Upper lobe of right lung (tissue), 1 donor: Measurements from ENCODE around the gene RNU6-7. TPM values are rescaled to one million over a fixed set of nuclear protein-coding genes. Genes with fewer than 3 reads are reported as not detected.

Experiments used
- ATAC-seq: fragments of 200-7000 bp; cut with Tn5 transposase; one replicate; pipeline ENCODE4 v1.9.1; 2020; ENCODE audit warnings: mild to moderate bottlenecking, moderate library complexity
- DNase-seq: peaks from one replicate; pipeline ENCODE4 v3.0.0-alpha.2; 2020
- H3K27ac ChIP-seq: fragments of 200-600 bp; one replicate; pipeline ENCODE4 v1.8.0; 2022
- H3K27me3 ChIP-seq: fragments of 200-600 bp; one replicate; pipeline ENCODE4 v1.8.0; 2022; ENCODE audit warnings: mild to moderate bottlenecking
- H3K36me3 ChIP-seq: fragments of 200-600 bp; one replicate; pipeline ENCODE4 v1.8.0; 2022
- H3K4me1 ChIP-seq: fragments of 200-600 bp; one replicate; pipeline ENCODE4 v1.8.0; 2022
- H3K4me3 ChIP-seq: fragments of 200-600 bp; one replicate; pipeline ENCODE4 v1.8.0; 2022; ENCODE audit warnings: mild to moderate bottlenecking
- H3K9me3 ChIP-seq: fragments of 200-600 bp; one replicate; pipeline ENCODE4 v1.8.0; 2022
- intact Hi-C: fragments of 100-400 bp; cut with DNase I; formaldehyde crosslinking; loops from one replicate; pipeline ENCODE4 v1.11.0; 2022
- total RNA-seq: library from RNA; stranded (reverse); fragmentation: NEBNext Ultra II Directional; extraction: Animal tissue kit (Norgen Biotek cat#: 25700); gene quantifications from one replicate; pipeline ENCODE4 v1.2.1, GENCODE V29; 2021
- TF ChIP-seq, protein P1 (sequence below): fragments of 200-600 bp; IDR thresholded peaks from one replicate; pipeline ENCODE4 v1.8.0; 2022; ENCODE audit warnings: antibody characterized with exemption
- donor health status: DM: no; HTN: yes; CAD: no; lungs with severe emphysema.

RNU6-7 gene
- total RNA-seq, 1 donor from 2014 or later: not detected

DNA sequence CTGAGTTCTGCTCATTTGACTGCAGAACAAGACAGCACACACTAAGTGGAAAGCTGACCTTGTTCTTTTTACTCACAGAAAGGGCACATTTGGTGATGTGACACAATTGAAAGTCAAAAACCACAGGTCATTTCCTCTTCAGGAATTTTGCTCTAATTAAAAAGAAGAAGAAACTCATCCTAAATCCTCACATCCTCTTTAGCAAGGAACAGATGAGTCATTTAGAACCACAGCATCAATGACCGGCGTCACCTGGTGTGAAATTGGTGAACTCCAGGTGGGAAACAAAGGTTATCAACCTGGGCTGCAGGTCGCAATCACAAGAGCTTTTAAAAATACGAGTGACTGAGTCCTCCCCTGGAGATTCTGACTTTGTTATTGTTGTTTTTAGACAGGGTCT is 4.1 kb downstream of the RNU6-7 start:
- intact Hi-C loops: no loop called here
- DNase-seq (no peak), ATAC-seq (no peak)
- TF ChIP-seq, protein P1, sequence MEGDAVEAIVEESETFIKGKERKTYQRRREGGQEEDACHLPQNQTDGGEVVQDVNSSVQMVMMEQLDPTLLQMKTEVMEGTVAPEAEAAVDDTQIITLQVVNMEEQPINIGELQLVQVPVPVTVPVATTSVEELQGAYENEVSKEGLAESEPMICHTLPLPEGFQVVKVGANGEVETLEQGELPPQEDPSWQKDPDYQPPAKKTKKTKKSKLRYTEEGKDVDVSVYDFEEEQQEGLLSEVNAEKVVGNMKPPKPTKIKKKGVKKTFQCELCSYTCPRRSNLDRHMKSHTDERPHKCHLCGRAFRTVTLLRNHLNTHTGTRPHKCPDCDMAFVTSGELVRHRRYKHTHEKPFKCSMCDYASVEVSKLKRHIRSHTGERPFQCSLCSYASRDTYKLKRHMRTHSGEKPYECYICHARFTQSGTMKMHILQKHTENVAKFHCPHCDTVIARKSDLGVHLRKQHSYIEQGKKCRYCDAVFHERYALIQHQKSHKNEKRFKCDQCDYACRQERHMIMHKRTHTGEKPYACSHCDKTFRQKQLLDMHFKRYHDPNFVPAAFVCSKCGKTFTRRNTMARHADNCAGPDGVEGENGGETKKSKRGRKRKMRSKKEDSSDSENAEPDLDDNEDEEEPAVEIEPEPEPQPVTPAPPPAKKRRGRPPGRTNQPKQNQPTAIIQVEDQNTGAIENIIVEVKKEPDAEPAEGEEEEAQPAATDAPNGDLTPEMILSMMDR: no peak
- no peaks in the 10 kb centered on the region for H3K36me3 ChIP-seq
- H3K4me1 ChIP-seq: peaks cover 7% of the 10 kb centered on the region
- H3K27me3 ChIP-seq: no peaks in the 10 kb centered on the region
- H3K9me3 ChIP-seq: no peaks in the 10 kb centered on the region
- H3K4me3 ChIP-seq: no peak overlapping the region
- H3K27ac ChIP-seq: no peak overlapping the region

DNA sequence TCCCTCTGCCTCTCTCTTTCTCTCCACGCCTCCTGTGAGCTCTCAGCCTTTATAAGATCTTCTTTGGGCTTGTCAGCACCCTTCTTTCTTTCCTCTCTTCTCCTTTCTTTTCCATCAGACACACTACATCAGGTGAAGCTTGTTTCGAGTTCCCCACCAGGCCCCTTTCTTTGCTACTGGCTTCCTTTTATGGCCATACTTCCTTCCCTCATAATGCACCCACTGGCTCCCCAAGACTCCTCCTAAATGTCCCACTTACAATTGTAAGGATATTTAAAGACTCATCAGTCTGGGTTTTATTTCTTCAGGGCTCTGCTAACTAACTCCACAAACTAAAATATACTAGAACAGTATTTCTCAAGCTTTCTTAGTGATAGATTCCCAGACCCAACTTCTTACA is 4.7 kb downstream of the RNU6-7 start:
- no peak overlapping the region for H3K4me3 ChIP-seq
- H3K36me3 ChIP-seq: no peaks in the 10 kb centered on the region
- ATAC-seq (no peak), DNase-seq (no peak)
- H3K27ac ChIP-seq: no peak overlapping the region
- TF ChIP-seq, protein P1: no peak
- no peaks in the 10 kb centered on the region for H3K27me3 ChIP-seq
- intact Hi-C loops: no loop called here
- no peaks in the 10 kb centered on the region for H3K9me3 ChIP-seq
- H3K4me1 ChIP-seq: peaks cover 7% of the 10 kb centered on the region

DNA sequence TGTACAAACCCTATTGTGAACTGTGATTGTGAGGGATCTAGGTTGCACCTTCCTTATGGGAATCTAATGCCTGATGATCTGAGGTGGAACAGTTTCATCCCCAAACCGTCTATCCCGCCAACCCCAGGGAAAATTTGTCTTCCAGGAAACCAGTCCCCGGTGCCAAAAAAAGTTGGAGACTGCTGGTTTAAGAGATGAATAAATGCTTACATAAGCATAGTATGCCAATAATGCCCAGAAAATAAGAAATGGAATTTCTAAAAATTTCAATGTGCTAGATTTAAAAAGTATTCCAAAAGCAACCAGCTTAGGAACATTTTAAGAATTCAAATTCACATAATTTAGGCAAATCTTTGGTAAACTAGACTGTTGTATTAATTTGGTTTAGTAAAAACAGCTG is 6.6 kb downstream of the RNU6-7 start:
- intact Hi-C loops: no loop called here

DNA sequence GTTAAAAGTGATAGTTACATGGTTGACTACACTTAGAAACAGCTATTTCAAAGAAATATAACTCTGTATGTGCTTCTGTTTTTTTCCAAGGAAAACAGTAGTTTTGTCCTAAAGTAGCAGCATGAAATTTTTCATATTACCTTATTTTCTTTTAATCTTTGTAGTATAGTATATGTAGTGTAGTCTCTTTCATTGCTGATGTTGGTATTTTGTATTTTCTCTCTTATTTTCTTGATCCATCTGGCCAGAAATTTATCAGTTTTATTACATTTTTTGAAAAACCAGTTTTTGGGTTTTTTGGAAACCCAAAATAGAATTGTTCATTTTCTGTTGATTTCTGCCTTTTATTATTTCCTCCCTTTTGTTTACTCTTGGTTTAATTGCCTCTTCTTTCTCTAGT is 7.6 kb downstream of the RNU6-7 start:
- Histone ChIP-seq H3K9me3 (no peaks in the 10 kb centered on the region), H3K4me1 (no peaks in the 10 kb centered on the region), H3K36me3 (no peaks in the 10 kb centered on the region), H3K27me3 (no peaks in the 10 kb centered on the region), H3K27ac (no peak overlapping the region), H3K4me3 (no peak overlapping the region)
- TF ChIP-seq, protein P1: no peak
- ATAC-seq (no peak), DNase-seq (no peak)
- intact Hi-C loops: no loop called here

More for the DNA sequence above, 6.6 kb downstream of the RNU6-7 start:
- H3K36me3 ChIP-seq: no peaks in the 10 kb centered on the region
- H3K9me3 ChIP-seq: no peaks in the 10 kb centered on the region
- no peaks in the 10 kb centered on the region for H3K27me3 ChIP-seq
- ATAC-seq: no peak
- TF ChIP-seq, protein P1: no peak
- no peak for DNase-seq
- no peak overlapping the region for H3K27ac ChIP-seq
- no peak overlapping the region for H3K4me3 ChIP-seq
- peaks cover 7% of the 10 kb centered on the region for H3K4me1 ChIP-seq

DNA sequence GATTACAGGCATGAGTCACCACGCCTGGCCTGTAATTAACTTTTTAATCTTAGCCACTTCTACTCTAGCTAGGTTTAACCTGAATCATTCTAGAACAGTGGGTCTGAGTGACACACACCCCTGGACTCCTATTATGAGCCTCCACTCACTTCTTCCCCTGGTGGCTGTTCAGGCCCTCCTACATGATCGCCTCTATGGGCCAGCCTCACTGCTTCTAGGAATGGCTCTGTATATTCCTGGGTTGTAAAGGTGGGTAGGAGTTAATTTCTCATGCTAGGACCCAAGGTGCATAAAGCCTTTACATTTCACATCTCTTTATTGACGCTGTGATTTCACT is 9.2 kb downstream of the RNU6-7 start:
- Histone ChIP-seq H3K4me3 (no peak overlapping the region), H3K9me3 (no peaks in the 10 kb centered on the region), H3K36me3 (no peaks in the 10 kb centered on the region), H3K4me1 (no peaks in the 10 kb centered on the region), H3K27ac (no peak overlapping the region), H3K27me3 (no peaks in the 10 kb centered on the region)
- TF ChIP-seq, protein P1: no peak
- DNase-seq (no peak), ATAC-seq (no peak)
- intact Hi-C loops: no loop called here

DNA sequence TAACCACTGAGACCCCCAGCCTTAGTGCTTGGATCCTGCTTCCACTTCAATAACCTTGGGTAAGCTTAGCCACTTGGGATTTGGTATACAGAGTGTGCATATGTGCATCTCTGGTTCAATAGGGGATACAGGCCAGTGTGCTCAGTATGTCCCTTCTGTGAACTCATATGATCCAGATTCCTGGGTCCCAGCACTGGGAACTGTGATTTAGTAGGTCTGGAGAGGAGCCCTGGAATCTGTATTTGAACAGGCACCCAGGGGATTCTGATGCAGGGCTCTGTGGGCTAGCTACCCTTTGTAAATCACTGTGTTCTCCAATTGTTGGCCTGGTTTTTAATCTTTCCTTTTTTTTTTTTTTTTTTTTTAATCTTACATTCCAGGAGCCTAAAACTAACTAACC is 11.0 kb downstream of the RNU6-7 start:
- H3K4me3 ChIP-seq: no peak overlapping the region
- intact Hi-C loops: no loop called here
- TF ChIP-seq, protein P1: no peak
- H3K27ac ChIP-seq: no peak overlapping the region
- no peaks in the 10 kb centered on the region for H3K9me3 ChIP-seq
- DNase-seq (no peak), ATAC-seq (no peak)
- no peaks in the 10 kb centered on the region for H3K4me1 ChIP-seq
- no peaks in the 10 kb centered on the region for H3K36me3 ChIP-seq
- H3K27me3 ChIP-seq: no peaks in the 10 kb centered on the region
